B cell (primary cell): Measurements from ENCODE around the gene TSEN15.

Experiments used
- EZH2 ChIP-seq: IDR thresholded peaks from 2 replicates; pipeline ENCODE4 v1.6.1; 2012; ENCODE audit warnings: borderline replicate concordance, low read depth, mild to moderate bottlenecking, moderate library complexity, low read length; ENCODE audit not compliant: insufficient read depth, poor library complexity, severe bottlenecking
- TF ChIP-seq, protein P1 (sequence below): fragments of 200-600 bp; IDR thresholded peaks from one replicate; pipeline ENCODE4 v1.8.0; 2022; ENCODE audit warnings: antibody characterized with exemption, mild to moderate bottlenecking

DNA sequence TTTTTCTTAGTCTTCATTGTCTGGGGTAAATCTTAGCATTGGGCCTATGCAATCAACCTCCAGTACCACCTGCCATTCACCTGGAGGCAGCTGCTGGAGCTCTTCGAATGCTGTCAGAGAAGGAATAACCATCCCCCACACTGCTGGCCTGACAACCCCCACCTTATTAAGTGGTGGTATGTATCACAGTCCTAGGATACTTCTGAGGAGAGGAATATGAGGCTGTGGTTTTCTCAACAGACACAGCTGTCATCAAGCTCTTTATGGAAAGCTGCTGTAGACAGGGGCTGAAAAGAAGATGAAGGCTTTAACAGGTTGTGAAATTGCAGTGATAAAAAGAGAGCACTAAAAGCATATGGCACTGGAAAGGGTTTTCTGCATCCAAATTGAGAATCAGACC lies 61.7 kb downstream of the TSEN15 start:
- TF ChIP-seq, protein P1, sequence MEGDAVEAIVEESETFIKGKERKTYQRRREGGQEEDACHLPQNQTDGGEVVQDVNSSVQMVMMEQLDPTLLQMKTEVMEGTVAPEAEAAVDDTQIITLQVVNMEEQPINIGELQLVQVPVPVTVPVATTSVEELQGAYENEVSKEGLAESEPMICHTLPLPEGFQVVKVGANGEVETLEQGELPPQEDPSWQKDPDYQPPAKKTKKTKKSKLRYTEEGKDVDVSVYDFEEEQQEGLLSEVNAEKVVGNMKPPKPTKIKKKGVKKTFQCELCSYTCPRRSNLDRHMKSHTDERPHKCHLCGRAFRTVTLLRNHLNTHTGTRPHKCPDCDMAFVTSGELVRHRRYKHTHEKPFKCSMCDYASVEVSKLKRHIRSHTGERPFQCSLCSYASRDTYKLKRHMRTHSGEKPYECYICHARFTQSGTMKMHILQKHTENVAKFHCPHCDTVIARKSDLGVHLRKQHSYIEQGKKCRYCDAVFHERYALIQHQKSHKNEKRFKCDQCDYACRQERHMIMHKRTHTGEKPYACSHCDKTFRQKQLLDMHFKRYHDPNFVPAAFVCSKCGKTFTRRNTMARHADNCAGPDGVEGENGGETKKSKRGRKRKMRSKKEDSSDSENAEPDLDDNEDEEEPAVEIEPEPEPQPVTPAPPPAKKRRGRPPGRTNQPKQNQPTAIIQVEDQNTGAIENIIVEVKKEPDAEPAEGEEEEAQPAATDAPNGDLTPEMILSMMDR = no peak
- no peak for TF ChIP-seq EZH2
